Fibroblast of pulmonary artery (primary cell): ENCODE measurements around the gene SPTAN1.

Experiments
- DNase-seq: peaks from one replicate; pipeline ENCODE4 v3.0.0-alpha.2; 2010; ENCODE audit warnings: low read depth
- H3K4me3 ChIP-seq: replicated peaks from 2 replicates; pipeline ENCODE4 v1.5.1; 2011; ENCODE audit warnings: low read depth, mild to moderate bottlenecking, control low read depth, low read length, moderate library complexity
- CTCF ChIP-seq: IDR thresholded peaks from 2 replicates; pipeline ENCODE4 v1.5.1; 2011; ENCODE audit warnings: mild to moderate bottlenecking, control low read depth, low read length, inconsistent platforms; ENCODE audit errors: missing control alignments

The SPTAN1 gene

DNA sequence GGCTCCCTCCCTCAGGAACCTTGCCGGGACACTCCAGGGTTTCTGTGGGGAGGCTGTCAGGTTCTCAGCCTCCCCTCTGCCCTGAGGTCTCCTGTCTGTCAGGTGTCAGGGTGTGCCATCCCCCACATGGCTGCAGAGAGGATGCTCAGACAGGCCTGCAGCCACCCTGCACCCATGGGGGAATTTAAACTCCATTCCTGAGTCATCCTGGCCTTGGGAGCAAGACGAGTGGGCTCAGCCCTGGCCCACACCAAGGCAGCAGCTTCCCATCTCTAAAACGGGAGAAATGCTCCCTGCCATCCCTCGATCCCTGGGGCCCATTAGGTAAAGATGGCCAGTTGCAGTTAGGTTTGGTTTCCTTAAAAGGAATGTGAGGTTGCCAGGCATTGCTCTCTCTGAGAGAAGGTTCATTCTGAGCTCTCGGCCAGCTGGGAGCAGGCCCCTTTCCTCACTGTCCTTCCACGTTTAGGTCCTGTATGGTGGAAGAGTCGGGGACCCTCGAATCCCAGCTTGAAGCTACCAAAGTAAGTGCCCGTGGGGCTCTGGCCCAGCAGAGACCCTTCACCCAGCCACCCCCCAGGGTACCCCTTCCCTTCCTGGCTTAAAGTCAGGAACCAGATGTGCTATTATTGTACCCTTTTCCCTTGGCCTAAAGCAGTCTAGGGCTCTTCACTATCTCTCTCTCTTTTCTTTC is 77.6 kb downstream of the SPTAN1 start:
- no peak for TF ChIP-seq CTCF
- no peak overlapping the region for H3K4me3 ChIP-seq
- DNase-seq = no peak

GRCh38 chr9:128631636-128632035 is 79.2 kb downstream of the SPTAN1 start:
- TF ChIP-seq CTCF = no peak

GRCh38 chr9:128632066-128632465 is 79.7 kb downstream of the SPTAN1 start:
- no peak overlapping the region for H3K4me3 ChIP-seq
- DNase-seq = no peak
- no peak for TF ChIP-seq CTCF

More at GRCh38 chr9:128631636-128632035, 79.2 kb downstream of the SPTAN1 start:
- no peak for DNase-seq
- H3K4me3 ChIP-seq = no peak overlapping the region

GRCh38 chr9:128632486-128632885 is 80.1 kb downstream of the SPTAN1 start:
- no peak for TF ChIP-seq CTCF
- no peak for DNase-seq
- no peak overlapping the region for H3K4me3 ChIP-seq

GRCh38 chr9:128633057-128633456 is 80.7 kb downstream of the SPTAN1 start:
- no peak for DNase-seq
- TF ChIP-seq CTCF = no peak
- no peak overlapping the region for H3K4me3 ChIP-seq

DNA sequence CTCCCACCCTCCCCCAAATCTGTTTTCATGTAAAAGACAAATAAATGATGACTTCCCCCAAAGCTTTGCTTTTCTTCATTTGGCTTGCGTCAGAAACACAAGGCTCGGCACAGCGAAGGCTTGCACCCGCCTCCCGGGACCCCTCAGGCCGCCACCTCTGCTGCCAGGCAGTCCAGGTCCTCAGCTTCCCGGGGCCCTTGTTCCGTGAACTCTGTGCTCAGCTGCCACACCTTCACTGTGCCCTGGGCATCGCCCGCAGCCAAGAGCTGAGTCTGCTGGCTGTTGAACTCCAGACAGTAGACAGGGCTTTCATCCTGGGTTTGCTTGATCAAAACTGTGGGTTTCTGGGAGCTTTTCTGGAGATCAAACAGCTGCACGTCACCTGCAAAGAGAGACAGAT is 81.2 kb downstream of the SPTAN1 start:
- DNase-seq = no peak
- H3K4me3 ChIP-seq = no peak overlapping the region
- TF ChIP-seq CTCF = no peak

DNA sequence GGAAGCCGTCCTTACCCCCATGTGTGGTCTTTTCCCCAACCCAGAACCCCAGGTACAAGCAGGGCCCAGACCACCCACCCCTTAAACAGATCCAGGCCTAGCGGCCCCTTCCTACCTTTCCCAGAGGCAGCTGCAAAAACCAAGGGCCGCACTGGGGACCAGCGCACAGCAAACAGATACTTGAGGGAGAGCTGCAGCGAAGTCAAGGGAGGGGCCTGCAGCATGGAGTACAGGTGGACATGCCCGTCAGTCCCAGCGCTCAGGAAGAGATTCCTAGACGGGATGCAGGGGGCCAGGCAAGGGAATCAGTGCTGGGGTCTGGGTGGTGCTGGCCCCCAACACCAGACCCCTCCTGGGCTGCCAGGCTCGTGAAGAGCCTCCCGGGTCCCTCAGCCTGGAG is 81.7 kb downstream of the SPTAN1 start:
- no peak overlapping the region for H3K4me3 ChIP-seq
- no peak for TF ChIP-seq CTCF
- DNase-seq = no peak
